Spleen (tissue), 11 donors: ENCODE measurements around the gene ROBO1. TPM values are rescaled to one million over a fixed set of nuclear protein-coding genes. Genes with fewer than 3 reads are reported as not detected.
A peak's percentile ranks its signal among the peaks of the same experiment; 100 is the strongest.

ENCODE experiments used
- DNase-seq: peaks from one replicate; pipeline ENCODE4 v3.0.0-alpha.2; 2020
- H3K27ac ChIP-seq, 8 donors: fragments of 200-600 bp; sonication (generic) in 7 of 8; 1 replicate in 4 of 8; 2 replicates in 4 of 8; pipeline versions ENCODE4 v1.5.0 to v1.8.0; 2016 to 2021; ENCODE audit warnings: inconsistent platforms in 4 of 8, mild to moderate bottlenecking in 4 of 8, moderate library complexity in 1 of 8
- H3K27me3 ChIP-seq, 7 donors: fragments of 200-600 bp; sonication (generic) in 6 of 7; replicated peaks in 1 of 7; 1 replicate in 4 of 7; 2 replicates in 3 of 7; pipeline versions ENCODE4 v1.5.0 to v1.8.0; 2016 to 2021; ENCODE audit warnings: inconsistent platforms in 3 of 7, mild to moderate bottlenecking in 1 of 7
- H3K36me3 ChIP-seq, 6 donors: fragments of 200-600 bp; sonication (generic) in 5 of 6; 1 replicate in 4 of 6; 2 replicates in 2 of 6; pipeline versions ENCODE4 v1.5.0 to v1.8.0; 2016 to 2021; ENCODE audit warnings: inconsistent platforms in 2 of 6
- H3K4me1 ChIP-seq, 6 donors: fragments of 200-600 bp; sonication (generic) in 5 of 6; 1 replicate in 3 of 6; 2 replicates in 3 of 6; pipeline versions ENCODE4 v1.5.0 to v1.8.0; 2016 to 2021; ENCODE audit warnings: inconsistent platforms in 3 of 6
- H3K4me3 ChIP-seq, 8 donors: fragments of 200-600 bp; sonication (generic) in 7 of 8; 1 replicate in 4 of 8; 2 replicates in 4 of 8; pipeline versions ENCODE4 v1.5.0 to v1.8.0; 2016 to 2021; ENCODE audit warnings: inconsistent platforms in 4 of 8, mild to moderate bottlenecking in 4 of 8, moderate library complexity in 2 of 8
- H3K9me3 ChIP-seq, 8 donors: fragments of 200-600 bp; sonication (generic) in 7 of 8; 1 replicate in 4 of 8; 2 replicates in 4 of 8; pipeline versions ENCODE4 v1.5.0 to v1.8.0; 2016 to 2021; ENCODE audit warnings: inconsistent platforms in 4 of 8
- CTCF ChIP-seq, 11 experiments: fragments of 200-600 bp in 7 of 11; fragments of 450-650 bp in 4 of 11; sonication (generic) in 4 of 11; IDR thresholded peaks in 8 of 11; conservative IDR thresholded peaks in 3 of 11; 1 replicate in 7 of 11; 2 replicates in 4 of 11; pipeline versions ENCODE4 v1.4.0 to v1.8.0; 2016 to 2021; ENCODE audit warnings: antibody characterized with exemption in 11 of 11, inconsistent platforms in 4 of 11, mild to moderate bottlenecking in 1 of 11
- POLR2A ChIP-seq, 3 donors: fragments of 450-650 bp; IDR thresholded peaks; one replicate each; pipeline ENCODE4 v1.5.1; 2017; ENCODE audit warnings: antibody characterized with exemption in 3 of 3, mild to moderate bottlenecking in 1 of 3
- POLR2AphosphoS5 ChIP-seq, 3 donors: sonication (generic); formaldehyde crosslinking; IDR thresholded peaks; one replicate each; pipeline ENCODE4 v1.5.1; 2017; ENCODE audit warnings: antibody characterized with exemption in 3 of 3
- WGBS, 5 donors: extraction: QIAGEN DNeasy Blood & Tissue Kit in 3 of 5; methylation state at CpG; one replicate each; pipeline versions ENCODE4 v1.1.5 to v1.1.7; 2013 to 2018; 5-methylcytosine and 5-hydroxymethylcytosine counted together
- intact Hi-C: fragments of 100-400 bp; cut with DNase I; formaldehyde crosslinking; loops from one replicate; pipeline ENCODE4 v1.15.0; 2023; ENCODE audit warnings: low total_unique reads
- polyA plus RNA-seq, 3 donors: library from polyadenylated mRNA; stranded (reverse); fragments of 200-250 nt; gene quantifications; one replicate each; pipeline ENCODE4 v1.2.1, GENCODE V29; 2013
- total RNA-seq, 7 donors: library from RNA; depleted of rRNA in 3 of 7; stranded (reverse); fragments of >200 nt in 3 of 7; fragmentation: NEBNext Ultra II Directional in 4 of 7; extraction: Animal tissue kit (Norgen Biotek cat#: 25700) in 4 of 7; gene quantifications; one replicate each; pipeline versions ENCODE4 v1.1.0 to v1.2.1, GENCODE V29; 2016 to 2021
- donor health status: healthy with polysubstance abuse.
- donor health status: DM: no; HTN: no; CAD: no; lungs with moderate emphysema.
- donor health status: DM: no; HTN: no; CAD: no.
- donor health status: Bipolar disorder and iron deficiency.
- donor health status: healthy.
- donor health status: DM: no; HTN: no; CAD: no.
- donor health status: DM: yes; HTN: yes; CAD: no.

The ROBO1 gene
- total and polyA plus RNA-seq, 10 donors: 3.4 to 37.3 (median 26.0) TPM

GRCh38 chr3:79497447-79498111 is 270.2 kb downstream of the ROBO1 start:
- no peaks in the 10 kb centered on the region for H3K36me3 ChIP-seq
- no peak overlapping the region for H3K27ac ChIP-seq
- TF ChIP-seq CTCF (IDR thresholded peaks at IDR 0.05 in 8 of 11, conservative IDR thresholded peaks at IDR 0.05 in 3 of 11): peak in 8 of 11 experiments; percentile 13 to 61 (median 45)
- TF ChIP-seq POLR2A (IDR thresholded peaks at IDR 0.05): no peak
- WGBS, 5 donors: 31 to 33% (median 31%) methylated on average over 7 of the region's 7 CpGs
- DNase-seq: no peak
- no peaks in the 10 kb centered on the region for H3K4me1 ChIP-seq
- H3K27me3 ChIP-seq: no peaks in the 10 kb centered on the region
- H3K4me3 ChIP-seq: no peak overlapping the region
- intact Hi-C loops: no loop called here
- H3K9me3 ChIP-seq: peaks cover 0 to 9% (median 6%) of the 10 kb centered on the region in 8 donors

- intact Hi-C loops: no loop called here
- H3K27me3 ChIP-seq: no peaks in the 10 kb centered on the region
- DNase-seq: no peak
- no peak for TF ChIP-seq POLR2A (IDR thresholded peaks at IDR 0.05)
- no peak for TF ChIP-seq CTCF (IDR thresholded peaks at IDR 0.05 in 8 of 11, conservative IDR thresholded peaks at IDR 0.05 in 3 of 11)
- no peak for TF ChIP-seq POLR2AphosphoS5 (IDR thresholded peaks at IDR 0.05)
- H3K27ac ChIP-seq: no peak overlapping the region
- no peak overlapping the region for H3K4me3 ChIP-seq
- no peaks in the 10 kb centered on the region for H3K36me3 ChIP-seq
- H3K9me3 ChIP-seq: no peaks in the 10 kb centered on the region
- whole genome bisulfite sequencing, 5 donors: 48 to 63% (median 56%) methylated on average over 4 of the region's 4 CpGs
- H3K4me1 ChIP-seq: peaks cover 0 to 9% (median 0%) of the 10 kb centered on the region in 6 donors
Observed at GRCh38 chr3:79491029-79491641, 276.7 kb downstream of the ROBO1 start.

- 51 to 63% (median 59%) methylated on average over 8 of the region's 8 CpGs for WGBS, 5 donors
- H3K4me1 ChIP-seq: peaks cover 0 to 9% (median 0%) of the 10 kb centered on the region in 6 donors
- intact Hi-C loops: no loop called here
- DNase-seq: no peak
- TF ChIP-seq POLR2A (IDR thresholded peaks at IDR 0.05): no peak
- no peak for TF ChIP-seq CTCF (IDR thresholded peaks at IDR 0.05 in 8 of 11, conservative IDR thresholded peaks at IDR 0.05 in 3 of 11)
- no peak for TF ChIP-seq POLR2AphosphoS5 (IDR thresholded peaks at IDR 0.05)
- no peaks in the 10 kb centered on the region for H3K36me3 ChIP-seq
- no peaks in the 10 kb centered on the region for H3K27me3 ChIP-seq
- H3K9me3 ChIP-seq: no peaks in the 10 kb centered on the region
- no peak overlapping the region for H3K4me3 ChIP-seq
- peak overlapping the region in 1 of 8 donors; percentile 3 for H3K27ac ChIP-seq
Observed at GRCh38 chr3:79490165-79491028, 277.4 kb downstream of the ROBO1 start.

GRCh38 chr3:79488407-79488806 is 279.4 kb downstream of the ROBO1 start:
- intact Hi-C loops: no loop called here
- Histone ChIP-seq H3K4me3 (no peak overlapping the region), H3K4me1 (peaks cover 0 to 9% (median 0%) of the 10 kb centered on the region in 6 donors), H3K27ac (no peak overlapping the region), H3K36me3 (no peaks in the 10 kb centered on the region), H3K9me3 (no peaks in the 10 kb centered on the region), H3K27me3 (no peaks in the 10 kb centered on the region)
- WGBS, 5 donors: 82 to 91% (median 88%) methylated on average over 2 of the region's 2 CpGs
- DNase-seq: no peak
- TF ChIP-seq POLR2AphosphoS5 (IDR thresholded peaks at IDR 0.05) (no peak), CTCF (IDR thresholded peaks at IDR 0.05 in 8 of 11, conservative IDR thresholded peaks at IDR 0.05 in 3 of 11) (no peak), POLR2A (IDR thresholded peaks at IDR 0.05) (no peak)
